Mesodermal cell (in vitro differentiated cells): ENCODE data around the gene ABHD17B.
A peak's percentile ranks its signal among the peaks of the same experiment; 100 is the strongest.

Experiments used
- H3K27ac ChIP-seq: 2 replicates; pipeline ENCODE4 v1.7.0; 2013; ENCODE audit warnings: mild to moderate bottlenecking, low read depth, low read length, moderate library complexity; ENCODE audit not compliant: severe bottlenecking
- H3K36me3 ChIP-seq: 2 replicates; pipeline ENCODE4 v1.7.1; 2013; ENCODE audit warnings: mild to moderate bottlenecking, low read length, moderate library complexity; ENCODE audit not compliant: control insufficient read depth, insufficient read depth
- H3K4me1 ChIP-seq: one replicate; pipeline ENCODE4 v1.7.1; 2013; ENCODE audit warnings: mild to moderate bottlenecking, low read length; ENCODE audit not compliant: insufficient read depth, control insufficient read depth, poor library complexity, severe bottlenecking
- H3K4me3 ChIP-seq: 2 replicates; pipeline ENCODE4 v1.7.0; 2013; ENCODE audit warnings: low read length, control low read depth, mild to moderate bottlenecking; ENCODE audit not compliant: insufficient read depth, poor library complexity, severe bottlenecking; ENCODE audit errors: extremely low read depth
- H3K9me3 ChIP-seq: 2 replicates; pipeline ENCODE4 v1.7.1; 2013; ENCODE audit warnings: mild to moderate bottlenecking, low read length, moderate library complexity; ENCODE audit not compliant: control insufficient read depth
- WGBS, 2 experiments: methylation state at CpG; one replicate each; pipeline ENCODE4 v1.1.5; 2013; ENCODE audit warnings: missing lambda C conversion rate in 2 of 2; ENCODE audit not compliant: insufficient coverage in 2 of 2; 5-methylcytosine and 5-hydroxymethylcytosine counted together

The ABHD17B gene

GRCh38 chr9:71847892-71848291 lies 63.1 kb downstream of the ABHD17B start:
- H3K36me3 ChIP-seq: no peaks in the 10 kb centered on the region
- H3K9me3 ChIP-seq: no peaks in the 10 kb centered on the region
- no peaks in the 10 kb centered on the region for H3K4me1 ChIP-seq
- WGBS, 2 experiments: 79 to 100% methylated on average over 1 of the region's 2 CpGs
- H3K4me3 ChIP-seq: no peak overlapping the region
- no peak overlapping the region for H3K27ac ChIP-seq

- Histone ChIP-seq H3K4me1 (no peaks in the 10 kb centered on the region), H3K27ac (no peak overlapping the region), H3K4me3 (no peak overlapping the region), H3K9me3 (no peaks in the 10 kb centered on the region), H3K36me3 (no peaks in the 10 kb centered on the region)
Observed at GRCh38 chr9:71844808-71845207, 66.2 kb downstream of the ABHD17B start.

- Histone ChIP-seq H3K4me1 (no peaks in the 10 kb centered on the region), H3K9me3 (no peaks in the 10 kb centered on the region), H3K36me3 (no peaks in the 10 kb centered on the region), H3K27ac (no peak overlapping the region), H3K4me3 (no peak overlapping the region)
- whole genome bisulfite sequencing, 2 experiments: 94 to 98% methylated on average over 4 to 5 of the region's 5 CpGs
Observed at GRCh38 chr9:71839668-71840067, 71.3 kb downstream of the ABHD17B start.

- no peak overlapping the region for H3K4me3 ChIP-seq
- no peak overlapping the region for H3K27ac ChIP-seq
- no peaks in the 10 kb centered on the region for H3K9me3 ChIP-seq
- H3K4me1 ChIP-seq: no peaks in the 10 kb centered on the region
- no peaks in the 10 kb centered on the region for H3K36me3 ChIP-seq
Observed at GRCh38 chr9:71835596-71835995, 75.4 kb downstream of the ABHD17B start.

- Histone ChIP-seq H3K9me3 (no peaks in the 10 kb centered on the region), H3K4me1 (no peaks in the 10 kb centered on the region), H3K36me3 (no peaks in the 10 kb centered on the region), H3K4me3 (no peak overlapping the region), H3K27ac (no peak overlapping the region)
- 67% methylated on average over 1 of the region's 1 CpG; no CpG with 5 or more reads in 1 of the 2 experiments for WGBS, 2 experiments
Observed at GRCh38 chr9:71830929-71831328, 80.1 kb downstream of the ABHD17B start.

- Histone ChIP-seq H3K9me3 (no peaks in the 10 kb centered on the region), H3K27ac (no peak overlapping the region), H3K4me1 (no peaks in the 10 kb centered on the region), H3K4me3 (no peak overlapping the region), H3K36me3 (no peaks in the 10 kb centered on the region)
- WGBS, 2 experiments: 86 to 100% methylated on average over 1 of the region's 3 CpGs
Observed at GRCh38 chr9:71830153-71830552, 80.8 kb downstream of the ABHD17B start.

GRCh38 chr9:71826279-71826678 lies 84.7 kb downstream of the ABHD17B start:
- peaks cover 22% of the 10 kb centered on the region for H3K4me1 ChIP-seq
- 36 to 50% methylated on average over 2 of the region's 2 CpGs for WGBS, 2 experiments
- H3K36me3 ChIP-seq: no peaks in the 10 kb centered on the region
- H3K4me3 ChIP-seq: no peak overlapping the region
- no peak overlapping the region for H3K27ac ChIP-seq
- no peaks in the 10 kb centered on the region for H3K9me3 ChIP-seq

- H3K9me3 ChIP-seq: no peaks in the 10 kb centered on the region
- no peak overlapping the region for H3K27ac ChIP-seq
- no peaks in the 10 kb centered on the region for H3K36me3 ChIP-seq
- H3K4me3 ChIP-seq: no peak overlapping the region
- WGBS, 2 experiments: 82 to 100% methylated on average over 2 to 3 of the region's 4 CpGs
- peaks cover 23% of the 10 kb centered on the region for H3K4me1 ChIP-seq
Observed at GRCh38 chr9:71824257-71824656, 86.7 kb downstream of the ABHD17B start.

GRCh38 chr9:71822935-71823334 lies 88.1 kb downstream of the ABHD17B start:
- Histone ChIP-seq H3K36me3 (no peaks in the 10 kb centered on the region), H3K27ac (peak overlapping the region; percentile 77), H3K4me3 (no peak overlapping the region), H3K4me1 (peaks cover 23% of the 10 kb centered on the region), H3K9me3 (no peaks in the 10 kb centered on the region)

GRCh38 chr9:71822456-71822855 lies 88.5 kb downstream of the ABHD17B start:
- WGBS, 2 experiments: 61 to 89% methylated on average over 2 to 3 of the region's 3 CpGs
- H3K4me3 ChIP-seq: no peak overlapping the region

GRCh38 chr9:71821405-71821804 lies 89.6 kb downstream of the ABHD17B start:
- WGBS, 2 experiments: 86 to 100% methylated on average over 1 of the region's 3 CpGs
- no peaks in the 10 kb centered on the region for H3K9me3 ChIP-seq
- no peaks in the 10 kb centered on the region for H3K36me3 ChIP-seq
- H3K4me3 ChIP-seq: no peak overlapping the region
- peaks cover 23% of the 10 kb centered on the region for H3K4me1 ChIP-seq
- H3K27ac ChIP-seq: peak overlapping the region; percentile 77

More at GRCh38 chr9:71822456-71822855, 88.5 kb downstream of the ABHD17B start:
- peaks cover 23% of the 10 kb centered on the region for H3K4me1 ChIP-seq
- no peaks in the 10 kb centered on the region for H3K9me3 ChIP-seq
- H3K36me3 ChIP-seq: no peaks in the 10 kb centered on the region
- peak overlapping the region; percentile 77 for H3K27ac ChIP-seq
